SK-N-MC (cell line): ENCODE results near the gene NLGN3.

Experiments
- DNase-seq: peaks from one replicate; pipeline ENCODE4 v3.0.0-alpha.2; 2011; ENCODE audit warnings: low read depth, low spot score
- H3K27ac ChIP-seq: fragments of 200-600 bp; sonication (generic); 2 replicates; pipeline ENCODE4 v1.5.1; 2016; ENCODE audit warnings: mixed run types
- H3K36me3 ChIP-seq: fragments of 200-600 bp; sonication (generic); 2 replicates; pipeline ENCODE4 v1.6.1; 2017; ENCODE audit warnings: antibody characterized with exemption, low read length, mixed read lengths; ENCODE audit not compliant: insufficient read depth
- H3K4me3 ChIP-seq: fragments of 200-600 bp; sonication (generic); 2 replicates; pipeline ENCODE4 v1.5.1; 2016
- H3K9ac ChIP-seq: fragments of 200-600 bp; sonication (generic); 2 replicates; pipeline ENCODE4 v1.8.0; 2017; ENCODE audit warnings: mixed run types, mixed read lengths; ENCODE audit not compliant: insufficient read length
- H3K9me3 ChIP-seq: fragments of 200-600 bp; sonication (generic); 2 replicates; pipeline ENCODE4 v1.6.1; 2017; ENCODE audit warnings: low read depth, mild to moderate bottlenecking, antibody characterized with exemption, low read length, moderate library complexity, mixed read lengths
- EZH2 ChIP-seq: fragments of 200-600 bp; sonication (generic); IDR thresholded peaks from one replicate; pipeline ENCODE4 v1.6.1; 2017; ENCODE audit warnings: antibody characterized with exemption
- FOXP2 ChIP-seq: optimal IDR thresholded peaks from 2 replicates; pipeline ENCODE3; 2011; ENCODE audit warnings: mild to moderate bottlenecking, moderate library complexity; ENCODE audit not compliant: insufficient read depth; ENCODE audit errors: extremely low read length, control extremely low read depth
- POLR2AphosphoS5 ChIP-seq: IDR thresholded peaks from 2 replicates; pipeline ENCODE4 v1.6.1; 2012; ENCODE audit warnings: mild to moderate bottlenecking, low read depth, low read length, borderline replicate concordance

Gene NLGN3

DNA sequence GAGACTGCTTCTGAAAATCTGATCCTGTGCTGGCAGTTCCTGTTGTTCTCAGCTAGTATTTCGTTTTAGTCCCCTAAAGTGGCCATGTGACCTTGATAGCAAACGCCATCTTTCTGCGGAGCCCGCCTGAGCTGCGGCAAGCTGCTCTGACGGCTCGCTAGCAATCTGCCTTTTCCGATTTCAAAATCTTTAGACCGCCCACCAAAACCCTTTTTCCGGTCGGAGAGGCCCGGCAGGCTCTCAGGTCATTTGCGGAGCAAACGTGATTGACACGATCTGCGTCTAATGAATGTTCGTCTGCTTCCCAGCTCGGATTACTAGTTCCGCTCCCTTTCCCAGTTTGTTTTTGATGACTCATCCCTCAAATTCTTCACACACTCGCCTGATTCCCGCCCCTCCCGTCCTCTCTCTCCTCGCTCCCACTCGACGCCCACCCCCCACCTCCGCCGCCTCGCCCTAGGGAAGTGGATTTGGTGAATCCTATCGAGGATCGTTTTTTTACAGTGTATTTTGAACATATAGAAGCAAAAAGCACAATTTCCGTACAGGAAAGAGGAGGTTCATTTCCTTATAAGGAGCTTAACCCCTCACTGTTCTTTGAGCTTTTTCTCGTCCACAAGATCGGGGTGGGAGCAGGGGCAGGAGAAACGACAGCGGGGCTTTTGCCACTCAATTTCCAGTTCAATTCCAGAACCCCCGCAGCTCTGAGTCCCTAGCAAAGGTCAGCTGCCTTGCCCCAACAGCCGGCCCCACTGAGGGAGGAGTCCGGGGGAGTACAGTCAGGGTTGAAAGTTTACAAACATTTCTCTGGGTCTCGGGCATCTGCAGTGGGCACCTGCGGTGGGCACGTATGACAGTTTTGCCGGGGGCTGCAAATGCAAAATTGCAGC is 37.5 kb downstream of the NLGN3 start:
- peak overlapping the region; percentile 75 for H3K9ac ChIP-seq
- TF ChIP-seq FOXP2 (no peak), EZH2 (no peak), POLR2AphosphoS5 (peak; percentile 50; the same call in 1 of the 2 replicates)
- peak overlapping the region; percentile 96 for H3K27ac ChIP-seq
- no peaks in the 10 kb centered on the region for H3K36me3 ChIP-seq
- no peaks in the 10 kb centered on the region for H3K9me3 ChIP-seq
- H3K4me3 ChIP-seq: peak overlapping the region; percentile 60
- DNase-seq: peak; percentile 79

DNA sequence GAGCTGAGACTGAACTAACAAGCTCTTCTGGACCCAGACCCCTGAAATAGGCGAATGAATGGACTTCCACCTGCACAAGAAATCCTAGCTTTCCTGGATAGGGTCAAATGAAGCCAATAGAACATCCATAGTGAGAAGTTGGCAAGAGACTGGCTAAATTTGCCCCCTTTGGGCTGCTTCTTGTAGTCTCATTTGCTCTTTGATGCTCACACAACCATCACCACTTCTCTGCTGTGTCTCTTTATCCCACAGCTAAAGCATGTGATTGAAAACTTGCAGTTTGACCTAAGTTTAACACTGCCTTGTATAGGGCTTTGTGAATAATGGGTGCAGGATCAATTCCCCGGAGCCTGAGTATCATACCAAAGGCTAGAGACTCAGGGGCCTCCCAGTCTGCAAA is 38.2 kb downstream of the NLGN3 start:
- Histone ChIP-seq H3K4me3 (peak overlapping the region; percentile 47), H3K36me3 (no peaks in the 10 kb centered on the region), H3K27ac (peak overlapping the region; percentile 96), H3K9ac (peak overlapping the region; percentile 58), H3K9me3 (no peaks in the 10 kb centered on the region)
- DNase-seq: no peak
- no peak for TF ChIP-seq FOXP2
- no peak for TF ChIP-seq EZH2
- TF ChIP-seq POLR2AphosphoS5: no peak

DNA sequence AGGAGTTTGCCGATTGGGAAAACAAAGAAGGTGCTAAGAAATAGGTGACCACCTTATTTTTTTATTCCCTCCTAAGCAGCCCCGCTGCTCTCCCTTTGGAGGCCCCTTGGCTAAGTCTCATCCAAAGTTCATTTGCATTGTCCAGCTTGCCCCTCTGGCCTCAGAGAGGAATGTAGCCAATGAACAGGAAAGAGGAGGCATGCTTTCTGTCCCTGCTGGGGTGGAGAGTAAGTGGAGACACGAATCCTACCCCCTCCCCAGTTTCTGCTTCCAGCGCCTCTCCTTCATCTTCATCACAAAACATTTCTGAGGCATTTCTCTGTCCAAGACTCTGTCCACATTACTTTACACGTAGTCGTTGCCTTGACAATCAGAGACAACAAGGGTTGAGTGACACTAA is 38.7 kb downstream of the NLGN3 start:
- Histone ChIP-seq H3K9ac (no peak overlapping the region), H3K4me3 (no peak overlapping the region), H3K9me3 (no peaks in the 10 kb centered on the region), H3K27ac (no peak overlapping the region), H3K36me3 (no peaks in the 10 kb centered on the region)
- TF ChIP-seq POLR2AphosphoS5 (no peak), EZH2 (no peak), FOXP2 (no peak)
- no peak for DNase-seq

GRCh38 chrX:71184092-71184491 is 39.5 kb downstream of the NLGN3 start:
- no peak for DNase-seq
- TF ChIP-seq EZH2 (no peak), FOXP2 (no peak), POLR2AphosphoS5 (no peak)
- Histone ChIP-seq H3K36me3 (no peaks in the 10 kb centered on the region), H3K9ac (no peak overlapping the region), H3K27ac (no peak overlapping the region), H3K9me3 (no peaks in the 10 kb centered on the region), H3K4me3 (no peak overlapping the region)

DNA sequence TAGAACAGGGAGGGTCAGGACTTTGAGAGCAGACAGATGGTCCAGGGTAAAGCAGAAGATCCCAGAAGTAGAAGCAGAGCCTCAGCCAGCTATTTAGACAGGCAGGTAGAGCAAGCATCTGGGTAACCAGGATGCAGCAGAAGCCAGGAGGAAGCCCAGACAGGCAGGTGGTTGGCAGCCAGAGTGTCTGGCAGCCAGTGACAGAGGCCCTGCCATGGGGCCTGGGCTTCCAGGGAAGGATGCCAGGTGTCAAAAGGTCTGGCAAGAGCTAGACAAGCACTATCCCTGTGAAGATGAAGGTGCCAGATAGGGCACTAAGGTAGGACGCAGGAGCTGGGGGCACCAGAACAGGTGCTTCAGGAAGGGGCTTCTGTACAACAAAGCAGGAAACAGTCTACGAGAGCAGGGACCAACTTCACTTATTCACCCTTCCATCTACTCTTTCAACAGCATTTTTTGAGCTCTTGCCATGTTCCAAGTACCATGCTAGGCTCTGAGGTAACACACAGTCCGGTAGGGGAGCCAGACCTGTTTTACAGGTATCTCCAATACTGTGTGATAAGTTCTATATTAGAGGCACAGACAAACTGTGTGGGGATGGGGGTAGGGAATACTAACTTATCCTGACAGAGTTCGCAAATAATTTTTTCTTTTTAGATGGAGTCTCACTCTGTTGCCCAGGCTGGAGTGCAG is 40.3 kb downstream of the NLGN3 start:
- TF ChIP-seq POLR2AphosphoS5: no peak
- no peak for TF ChIP-seq EZH2
- TF ChIP-seq FOXP2: no peak
- no peak overlapping the region for H3K9ac ChIP-seq
- no peak overlapping the region for H3K27ac ChIP-seq
- no peak for DNase-seq
- H3K36me3 ChIP-seq: no peaks in the 10 kb centered on the region
- H3K9me3 ChIP-seq: no peaks in the 10 kb centered on the region
- H3K4me3 ChIP-seq: no peak overlapping the region

- no peak overlapping the region for H3K27ac ChIP-seq
- H3K9ac ChIP-seq: no peak overlapping the region
- TF ChIP-seq FOXP2 (no peak), EZH2 (no peak), POLR2AphosphoS5 (no peak)
- H3K9me3 ChIP-seq: no peaks in the 10 kb centered on the region
- no peak for DNase-seq
- H3K4me3 ChIP-seq: no peak overlapping the region
- H3K36me3 ChIP-seq: no peaks in the 10 kb centered on the region
Measured at GRCh38 chrX:71191248-71191647, 46.6 kb downstream of the NLGN3 start.

DNA sequence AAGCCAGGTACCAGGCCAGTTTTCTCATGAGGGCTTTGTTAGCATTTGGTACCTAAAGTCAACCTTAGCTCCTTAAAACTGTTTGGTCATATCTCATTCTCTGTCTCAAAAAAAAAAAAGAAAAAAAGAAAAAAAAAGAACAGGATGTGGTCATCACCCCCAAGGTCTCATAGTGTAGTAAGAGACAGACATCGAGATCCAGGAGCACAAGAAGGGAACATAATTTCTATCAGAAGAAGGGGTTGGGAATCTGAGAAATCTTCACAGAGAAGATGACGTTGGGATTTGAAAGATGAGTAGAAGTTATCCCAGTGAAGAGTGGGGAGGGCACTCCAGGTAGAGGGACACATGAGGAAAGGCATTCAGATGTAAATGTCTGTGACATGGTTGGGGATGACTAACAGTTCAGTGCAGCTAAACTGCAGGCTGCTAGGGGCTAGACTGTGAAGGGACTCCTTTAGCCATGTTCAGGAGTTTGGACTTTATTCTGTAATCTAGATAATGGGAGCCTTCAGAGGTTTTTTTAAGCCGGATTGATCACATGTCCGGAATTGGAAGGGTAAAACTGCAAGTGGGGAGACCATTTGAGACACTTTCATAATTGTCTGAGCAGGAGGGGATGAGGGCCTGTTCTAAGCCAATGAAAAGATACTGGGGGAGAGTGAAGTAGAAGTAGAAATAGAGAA is 51.5 kb downstream of the NLGN3 start:
- no peak overlapping the region for H3K9ac ChIP-seq
- DNase-seq: no peak
- TF ChIP-seq EZH2: no peak
- TF ChIP-seq POLR2AphosphoS5: no peak
- no peak for TF ChIP-seq FOXP2
- H3K9me3 ChIP-seq: no peaks in the 10 kb centered on the region
- no peak overlapping the region for H3K27ac ChIP-seq
- no peak overlapping the region for H3K4me3 ChIP-seq
- no peaks in the 10 kb centered on the region for H3K36me3 ChIP-seq

DNA sequence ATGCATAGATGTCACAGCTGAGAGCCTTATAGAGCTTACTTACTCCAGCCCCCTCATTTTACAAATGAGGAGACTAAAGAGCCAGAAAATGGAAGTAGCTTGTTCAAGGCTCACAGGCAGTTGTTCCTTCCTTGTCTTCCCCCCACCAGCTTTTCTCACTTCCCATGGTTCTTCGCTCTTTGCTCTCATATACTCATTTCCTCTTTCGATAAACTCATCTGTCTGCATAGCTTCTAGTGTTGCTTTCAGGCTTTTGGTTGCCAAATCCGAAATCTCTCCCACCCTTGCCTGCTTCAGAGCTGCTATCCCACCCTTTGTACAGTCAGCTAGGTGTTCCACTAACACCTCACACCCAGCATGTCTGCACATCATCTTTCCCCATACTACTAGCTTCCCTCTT is 53.4 kb downstream of the NLGN3 start:
- no peak overlapping the region for H3K9ac ChIP-seq
- DNase-seq: no peak
- no peaks in the 10 kb centered on the region for H3K9me3 ChIP-seq
- no peak overlapping the region for H3K4me3 ChIP-seq
- TF ChIP-seq EZH2: no peak
- H3K27ac ChIP-seq: no peak overlapping the region
- H3K36me3 ChIP-seq: no peaks in the 10 kb centered on the region
